SK-N-SH (cell line): ENCODE data around the gene FOXO1. TPM values are rescaled to one million over a fixed set of nuclear protein-coding genes. Genes with fewer than 3 reads are reported as not detected.

Experiments used
- CTCF ChIA-PET: fragments of 300-600, 350-600 bp; formaldehyde crosslinking; extraction: SDS; loops from one replicate; lab custom pipeline; 2021; lab: Yijun Ruan, JAX
- POLR2A ChIA-PET: fragments of 350-600 bp; sonication (Branson Sonifier 250); formaldehyde crosslinking; extraction: SDS; loops from one replicate; lab custom pipeline; 2020; ENCODE audit warnings: antibody characterized with exemption, inconsistent platforms; lab: Yijun Ruan, JAX
- DNase-seq: peaks from one replicate; pipeline ENCODE4 v3.0.0; 2012
- H2AFZ ChIP-seq: fragments of 200-600 bp; sonication (generic); 2 replicates; pipeline ENCODE4 v1.8.1; 2016; ENCODE audit warnings: antibody characterized with exemption, mild to moderate bottlenecking, low read depth
- H3F3A ChIP-seq: fragments of 200-600 bp; sonication (generic); replicated peaks from 2 replicates; pipeline ENCODE3; 2016; ENCODE audit warnings: antibody characterized with exemption, mild to moderate bottlenecking; ENCODE audit not compliant: insufficient read depth
- H3K27ac ChIP-seq, 2 experiments: fragments of 200-500 bp in 1 of 2; fragments of 200-600 bp in 1 of 2; sonication (Bioruptor generic) in 1 of 2; sonication (generic), shearing (Covaris generic) in 1 of 2; 2 replicates each; pipeline versions ENCODE4 v1.5.1 to v1.6.1; 2014 to 2016; ENCODE audit warnings: low read depth in 2 of 2, inconsistent platforms in 1 of 2, low read length in 1 of 2, mild to moderate bottlenecking in 1 of 2, mixed read lengths in 1 of 2
- H3K27me3 ChIP-seq: fragments of 200-600 bp; sonication (generic), shearing (Covaris generic); 2 replicates; pipeline ENCODE4 v1.6.1; 2016; ENCODE audit warnings: mixed run types; ENCODE audit not compliant: insufficient read depth
- H3K36me3 ChIP-seq, 2 experiments: fragments of 200-500 bp in 1 of 2; fragments of 200-600 bp in 1 of 2; sonication (Bioruptor generic) in 1 of 2; sonication (generic) in 1 of 2; replicated peaks in 1 of 2; 2 replicates each; pipeline versions ENCODE3 to v1.5.1; 2014 to 2016; ENCODE audit warnings: low read length in 1 of 2, mild to moderate bottlenecking in 1 of 2; ENCODE audit not compliant: insufficient read depth in 2 of 2, control insufficient read depth in 1 of 2
- H3K4me1 ChIP-seq, 2 experiments: fragments of 200-500 bp in 1 of 2; fragments of 200-600 bp in 1 of 2; sonication (Bioruptor generic) in 1 of 2; sonication (generic), shearing (Covaris generic) in 1 of 2; 2 replicates each; pipeline versions ENCODE4 v1.5.1 to v1.6.1; 2014 to 2016; ENCODE audit warnings: low read depth in 1 of 2, low read length in 1 of 2, mixed run types in 1 of 2; ENCODE audit not compliant: insufficient read depth in 2 of 2, control insufficient read depth in 1 of 2
- H3K4me2 ChIP-seq: fragments of 200-600 bp; sonication (generic), shearing (Covaris generic); 2 replicates; pipeline ENCODE4 v1.6.1; 2017; ENCODE audit warnings: mixed run types
- H3K4me3 ChIP-seq, 2 experiments: fragments of 200-500 bp in 1 of 2; fragments of 200-600 bp in 1 of 2; sonication (Bioruptor generic) in 1 of 2; sonication (generic), shearing (Covaris generic) in 1 of 2; 2 replicates each; pipeline versions ENCODE4 v1.5.1 to v1.8.1; 2014 to 2016; ENCODE audit warnings: low read depth in 2 of 2, inconsistent platforms in 1 of 2, low read length in 1 of 2, mild to moderate bottlenecking in 1 of 2, mixed read lengths in 1 of 2, moderate library complexity in 1 of 2
- H3K79me2 ChIP-seq: fragments of 200-600 bp; sonication (generic); 2 replicates; pipeline ENCODE4 v1.8.1; 2017; ENCODE audit warnings: mild to moderate bottlenecking; ENCODE audit not compliant: insufficient read depth
- H3K9ac ChIP-seq: fragments of 200-600 bp; sonication (generic); 2 replicates; pipeline ENCODE4 v1.6.1; 2017; ENCODE audit warnings: mixed run types
- H3K9me2 ChIP-seq: fragments of 200-600 bp; sonication (generic); 2 replicates; pipeline ENCODE4 v1.6.1; 2017; ENCODE audit warnings: mixed run types
- H3K9me3 ChIP-seq: fragments of 200-600 bp; sonication (generic); 2 replicates; pipeline ENCODE4 v1.6.1; 2017; ENCODE audit warnings: mixed run types, mild to moderate bottlenecking, moderate library complexity
- H4K20me1 ChIP-seq: fragments of 200-600 bp; sonication (generic); 2 replicates; pipeline ENCODE4 v1.6.1; 2017; ENCODE audit warnings: mild to moderate bottlenecking, mixed run types; ENCODE audit not compliant: insufficient read depth
- CHD2 ChIP-seq: fragments of 150-350 bp; IDR thresholded peaks from 2 replicates; pipeline ENCODE4 v1.6.1; 2018; ENCODE audit warnings: low read length; ENCODE audit not compliant: partially characterized antibody
- EP300 ChIP-seq, 2 experiments: IDR thresholded peaks; 2 replicates each; pipeline versions ENCODE4 v1.4.0 to v1.6.1; 2012; ENCODE audit warnings: borderline replicate concordance in 1 of 2, low read depth in 1 of 2, low read length in 1 of 2
- EZH2phosphoT487 ChIP-seq: fragments of 200-600 bp; sonication (generic); IDR thresholded peaks from 2 replicates; pipeline ENCODE4 v1.6.1; 2017; ENCODE audit warnings: low read depth, mixed run types, mild to moderate bottlenecking, antibody characterized with exemption, moderate library complexity, borderline replicate concordance
- FOSL2 ChIP-seq: IDR thresholded peaks from 2 replicates; pipeline ENCODE4 v1.4.0; 2012; ENCODE audit warnings: low read depth, mild to moderate bottlenecking, moderate library complexity, borderline replicate concordance
- MEF2A ChIP-seq: IDR thresholded peaks from 2 replicates; pipeline ENCODE4 v1.4.0; 2012; ENCODE audit warnings: low read depth, borderline replicate concordance
- MXI1 ChIP-seq: IDR thresholded peaks from 2 replicates; pipeline ENCODE4 v1.6.1; 2012; ENCODE audit warnings: mild to moderate bottlenecking, low read depth, low read length, improper control_type of control experiment
- NRF1 ChIP-seq: IDR thresholded peaks from 2 replicates; pipeline ENCODE4 v1.6.1; 2012; ENCODE audit warnings: low read depth, mild to moderate bottlenecking, low read length
- RAD21 ChIP-seq: IDR thresholded peaks from 2 replicates; pipeline ENCODE4 v1.6.1; 2012; ENCODE audit warnings: mild to moderate bottlenecking, low read length
- RCOR1 ChIP-seq: fragments of 150-350 bp; IDR thresholded peaks from 2 replicates; pipeline ENCODE4 v1.6.1; 2017; ENCODE audit warnings: antibody characterized with exemption, low read length
- SMC3 ChIP-seq: IDR thresholded peaks from 2 replicates; pipeline ENCODE4 v1.6.1; 2012; ENCODE audit warnings: low read depth, low read length, improper control_type of control experiment
- TCF12 ChIP-seq: IDR thresholded peaks from 2 replicates; pipeline ENCODE4 v1.4.0; 2012
- TEAD4 ChIP-seq: IDR thresholded peaks from 2 replicates; pipeline ENCODE4 v1.4.0; 2012; ENCODE audit warnings: mild to moderate bottlenecking, borderline replicate concordance; ENCODE audit not compliant: insufficient read depth
- WGBS: methylation state at CpG from one replicate; pipeline ENCODE4 v1.1.6; 2017; ENCODE audit warnings: low lambda C conversion rate; 5-methylcytosine and 5-hydroxymethylcytosine counted together
- polyA plus RNA-seq, 3 experiments: library from polyadenylated mRNA; depleted of rRNA; stranded (reverse); fragments of >200 nt; gene quantifications; 2 replicates each; pipeline ENCODE4 v1.2.3, GENCODE V29; 2012
- TF ChIP-seq, protein P1 (sequence below): IDR thresholded peaks from 2 replicates; pipeline ENCODE4 v1.4.0; 2012; ENCODE audit warnings: low read depth, borderline replicate concordance
- TF ChIP-seq, protein P2 (sequence below): fragments of 150-350 bp; IDR thresholded peaks from 2 replicates; pipeline ENCODE4 v1.6.1; 2017; ENCODE audit warnings: antibody characterized with exemption, low read length, low read depth, borderline replicate concordance
- TF ChIP-seq, protein P3 (sequence below): fragments of 200-600 bp; sonication (generic); IDR thresholded peaks from 2 replicates; pipeline ENCODE4 v1.6.1; 2017; ENCODE audit warnings: antibody characterized with exemption, mild to moderate bottlenecking, moderate library complexity
- TF ChIP-seq, protein P4 (sequence below): IDR thresholded peaks from 2 replicates; pipeline ENCODE4 v1.4.0; 2012; ENCODE audit warnings: low read depth
- TF ChIP-seq, protein P5 (sequence below): IDR thresholded peaks from 2 replicates; pipeline ENCODE4 v1.6.1; 2012; ENCODE audit warnings: mild to moderate bottlenecking, low read depth, low read length, moderate library complexity

The FOXO1 gene
- polyA plus RNA-seq, 1 of the 3 experiments (the other 2 are of a cell fraction) = 1.8 TPM

DNA sequence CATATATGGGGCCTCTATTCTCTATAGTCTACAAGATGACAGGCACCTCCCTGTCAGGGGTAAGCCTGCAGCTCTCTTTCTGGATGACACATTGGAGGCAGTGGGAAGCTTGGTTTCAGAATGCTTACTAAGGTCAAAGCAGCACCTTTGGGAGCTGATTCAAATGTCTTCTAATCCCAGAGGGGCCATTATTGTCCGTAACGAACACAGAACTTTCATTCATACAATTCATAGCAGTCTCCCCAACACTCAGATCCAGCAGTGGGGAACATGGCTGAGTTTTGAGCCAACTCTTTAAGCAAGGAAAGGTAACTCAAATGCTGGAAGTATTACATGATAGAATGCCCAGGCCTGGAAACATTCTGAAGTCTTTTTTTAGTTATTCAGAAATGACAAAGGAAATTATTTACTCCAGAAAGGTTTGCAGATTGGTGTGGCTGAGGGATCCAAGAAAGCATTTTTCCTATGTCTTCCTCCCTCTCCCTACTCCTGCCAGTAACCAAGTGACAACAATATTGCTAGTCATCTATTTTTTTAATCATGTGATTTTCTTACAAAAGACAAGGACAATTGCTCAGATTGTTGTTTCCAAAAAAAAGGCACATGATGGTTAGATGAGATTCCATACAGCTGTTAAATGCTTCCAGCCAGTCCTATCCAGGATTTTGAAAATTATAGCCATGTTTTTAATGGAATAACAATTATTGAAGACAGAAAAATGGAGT, 118.7 kb downstream of the FOXO1 start:
- DNase-seq = no peak
- peaks cover 3% of the 10 kb centered on the region for H3F3A ChIP-seq
- H3K36me3 ChIP-seq = no peaks in the 10 kb centered on the region
- no peak for TF ChIP-seq TCF12
- TF ChIP-seq, protein P1, sequence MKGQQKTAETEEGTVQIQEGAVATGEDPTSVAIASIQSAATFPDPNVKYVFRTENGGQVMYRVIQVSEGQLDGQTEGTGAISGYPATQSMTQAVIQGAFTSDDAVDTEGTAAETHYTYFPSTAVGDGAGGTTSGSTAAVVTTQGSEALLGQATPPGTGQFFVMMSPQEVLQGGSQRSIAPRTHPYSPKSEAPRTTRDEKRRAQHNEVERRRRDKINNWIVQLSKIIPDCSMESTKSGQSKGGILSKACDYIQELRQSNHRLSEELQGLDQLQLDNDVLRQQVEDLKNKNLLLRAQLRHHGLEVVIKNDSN = no peak
- TF ChIP-seq EZH2phosphoT487 = no peak
- H3K9ac ChIP-seq = no peak overlapping the region
- H3K27ac ChIP-seq = no peak overlapping the region
- no peaks in the 10 kb centered on the region; a peak in 1 of 4 replicates for H3K4me1 ChIP-seq
- H3K9me2 ChIP-seq = no peaks in the 10 kb centered on the region
- ChIA-PET POLR2A (no interaction called here), CTCF (interaction anchor here (0.8 kb wide), 1 partner anchor 11 kb away, joined by 3 read pairs; no protein-coding TSS in a partner anchor)
- H2AFZ ChIP-seq = no peak overlapping the region
- H3K4me2 ChIP-seq = no peak overlapping the region
- H3K9me3 ChIP-seq = no peaks in the 10 kb centered on the region
- no peaks in the 10 kb centered on the region for H4K20me1 ChIP-seq
- no peak overlapping the region for H3K4me3 ChIP-seq
- no peaks in the 10 kb centered on the region for H3K27me3 ChIP-seq
- H3K79me2 ChIP-seq = no peaks in the 10 kb centered on the region
- 95% methylated on average over 2 of the region's 2 CpGs for WGBS

DNA sequence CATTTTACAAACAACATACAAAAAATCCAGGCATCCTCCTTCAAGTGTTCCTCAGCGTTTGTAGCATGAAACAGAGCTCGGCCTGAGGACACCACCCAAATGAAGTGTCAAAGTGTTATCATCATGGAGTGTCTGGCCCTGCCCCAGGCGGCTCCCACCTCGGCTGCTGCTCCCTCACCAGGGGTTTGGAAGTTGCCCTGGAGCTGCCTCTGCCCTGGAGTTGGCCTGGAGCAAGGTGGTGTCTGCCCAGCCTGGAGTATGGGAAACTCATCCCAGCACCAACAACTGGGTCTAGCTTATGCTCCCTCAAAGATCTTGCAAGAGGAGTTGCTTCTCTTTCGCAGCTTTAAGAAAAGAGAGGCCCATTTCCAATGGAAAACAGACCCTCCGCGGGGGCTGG, 120.4 kb downstream of the FOXO1 start:
- no peaks in the 10 kb centered on the region for H4K20me1 ChIP-seq
- ChIA-PET CTCF (no interaction called here), POLR2A (no interaction called here)
- H3K27ac ChIP-seq = no peak overlapping the region
- no peaks in the 10 kb centered on the region for H3K36me3 ChIP-seq
- H3K79me2 ChIP-seq = no peaks in the 10 kb centered on the region
- WGBS = 86% methylated on average over 7 of the region's 7 CpGs
- H3K4me2 ChIP-seq = no peak overlapping the region
- no peak overlapping the region for H3K4me3 ChIP-seq
- no peaks in the 10 kb centered on the region; a peak in 2 of 4 replicates for H3K4me1 ChIP-seq
- H3K27me3 ChIP-seq = no peaks in the 10 kb centered on the region
- no peak overlapping the region for H2AFZ ChIP-seq
- no peaks in the 10 kb centered on the region for H3K9me3 ChIP-seq
- peak; percentile 23 for DNase-seq
- H3K9me2 ChIP-seq = no peaks in the 10 kb centered on the region
- no peak overlapping the region for H3K9ac ChIP-seq
- TF ChIP-seq EP300 (IDR thresholded peaks at IDR 0.05; ENCODE audit: borderline replicate concordance in 1 of 2, low read depth in 1 of 2, low read length in 1 of 2) = no peak
- TF ChIP-seq, protein P2, sequence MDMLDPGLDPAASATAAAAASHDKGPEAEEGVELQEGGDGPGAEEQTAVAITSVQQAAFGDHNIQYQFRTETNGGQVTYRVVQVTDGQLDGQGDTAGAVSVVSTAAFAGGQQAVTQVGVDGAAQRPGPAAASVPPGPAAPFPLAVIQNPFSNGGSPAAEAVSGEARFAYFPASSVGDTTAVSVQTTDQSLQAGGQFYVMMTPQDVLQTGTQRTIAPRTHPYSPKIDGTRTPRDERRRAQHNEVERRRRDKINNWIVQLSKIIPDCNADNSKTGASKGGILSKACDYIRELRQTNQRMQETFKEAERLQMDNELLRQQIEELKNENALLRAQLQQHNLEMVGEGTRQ = no peak
- TF ChIP-seq MEF2A = no peak
- no peak for TF ChIP-seq TEAD4
- TF ChIP-seq FOSL2 = no peak
- no peak for TF ChIP-seq RAD21
- TF ChIP-seq, protein P3, sequence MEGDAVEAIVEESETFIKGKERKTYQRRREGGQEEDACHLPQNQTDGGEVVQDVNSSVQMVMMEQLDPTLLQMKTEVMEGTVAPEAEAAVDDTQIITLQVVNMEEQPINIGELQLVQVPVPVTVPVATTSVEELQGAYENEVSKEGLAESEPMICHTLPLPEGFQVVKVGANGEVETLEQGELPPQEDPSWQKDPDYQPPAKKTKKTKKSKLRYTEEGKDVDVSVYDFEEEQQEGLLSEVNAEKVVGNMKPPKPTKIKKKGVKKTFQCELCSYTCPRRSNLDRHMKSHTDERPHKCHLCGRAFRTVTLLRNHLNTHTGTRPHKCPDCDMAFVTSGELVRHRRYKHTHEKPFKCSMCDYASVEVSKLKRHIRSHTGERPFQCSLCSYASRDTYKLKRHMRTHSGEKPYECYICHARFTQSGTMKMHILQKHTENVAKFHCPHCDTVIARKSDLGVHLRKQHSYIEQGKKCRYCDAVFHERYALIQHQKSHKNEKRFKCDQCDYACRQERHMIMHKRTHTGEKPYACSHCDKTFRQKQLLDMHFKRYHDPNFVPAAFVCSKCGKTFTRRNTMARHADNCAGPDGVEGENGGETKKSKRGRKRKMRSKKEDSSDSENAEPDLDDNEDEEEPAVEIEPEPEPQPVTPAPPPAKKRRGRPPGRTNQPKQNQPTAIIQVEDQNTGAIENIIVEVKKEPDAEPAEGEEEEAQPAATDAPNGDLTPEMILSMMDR = no peak
- TF ChIP-seq NRF1 = no peak
- TF ChIP-seq, protein P4, sequence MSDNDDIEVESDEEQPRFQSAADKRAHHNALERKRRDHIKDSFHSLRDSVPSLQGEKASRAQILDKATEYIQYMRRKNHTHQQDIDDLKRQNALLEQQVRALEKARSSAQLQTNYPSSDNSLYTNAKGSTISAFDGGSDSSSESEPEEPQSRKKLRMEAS = no peak
- no peak for TF ChIP-seq RCOR1
- no peak for TF ChIP-seq MXI1
- no peak for TF ChIP-seq SMC3
- no peak for TF ChIP-seq CHD2
- TF ChIP-seq, protein P5, sequence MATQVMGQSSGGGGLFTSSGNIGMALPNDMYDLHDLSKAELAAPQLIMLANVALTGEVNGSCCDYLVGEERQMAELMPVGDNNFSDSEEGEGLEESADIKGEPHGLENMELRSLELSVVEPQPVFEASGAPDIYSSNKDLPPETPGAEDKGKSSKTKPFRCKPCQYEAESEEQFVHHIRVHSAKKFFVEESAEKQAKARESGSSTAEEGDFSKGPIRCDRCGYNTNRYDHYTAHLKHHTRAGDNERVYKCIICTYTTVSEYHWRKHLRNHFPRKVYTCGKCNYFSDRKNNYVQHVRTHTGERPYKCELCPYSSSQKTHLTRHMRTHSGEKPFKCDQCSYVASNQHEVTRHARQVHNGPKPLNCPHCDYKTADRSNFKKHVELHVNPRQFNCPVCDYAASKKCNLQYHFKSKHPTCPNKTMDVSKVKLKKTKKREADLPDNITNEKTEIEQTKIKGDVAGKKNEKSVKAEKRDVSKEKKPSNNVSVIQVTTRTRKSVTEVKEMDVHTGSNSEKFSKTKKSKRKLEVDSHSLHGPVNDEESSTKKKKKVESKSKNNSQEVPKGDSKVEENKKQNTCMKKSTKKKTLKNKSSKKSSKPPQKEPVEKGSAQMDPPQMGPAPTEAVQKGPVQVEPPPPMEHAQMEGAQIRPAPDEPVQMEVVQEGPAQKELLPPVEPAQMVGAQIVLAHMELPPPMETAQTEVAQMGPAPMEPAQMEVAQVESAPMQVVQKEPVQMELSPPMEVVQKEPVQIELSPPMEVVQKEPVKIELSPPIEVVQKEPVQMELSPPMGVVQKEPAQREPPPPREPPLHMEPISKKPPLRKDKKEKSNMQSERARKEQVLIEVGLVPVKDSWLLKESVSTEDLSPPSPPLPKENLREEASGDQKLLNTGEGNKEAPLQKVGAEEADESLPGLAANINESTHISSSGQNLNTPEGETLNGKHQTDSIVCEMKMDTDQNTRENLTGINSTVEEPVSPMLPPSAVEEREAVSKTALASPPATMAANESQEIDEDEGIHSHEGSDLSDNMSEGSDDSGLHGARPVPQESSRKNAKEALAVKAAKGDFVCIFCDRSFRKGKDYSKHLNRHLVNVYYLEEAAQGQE = no peak
- TF ChIP-seq, all 33 proteins: peak for 0
- H3F3A ChIP-seq = peaks cover 5% of the 10 kb centered on the region
